HG03460 (cell line): ENCODE data around the gene CLN6.
"Not testable (repeated sequence)": the region's sequence is repeated elsewhere in the genome, so short reads cannot be mapped to it uniquely, and the experiment has no call there.

Experiments used
- ATAC-seq: cut with Tn5 transposase; IDR thresholded peaks from one replicate; pipeline ENCODE4 v1.9.1; 2021; ENCODE audit not compliant: unreplicated experiment

Gene CLN6

DNA sequence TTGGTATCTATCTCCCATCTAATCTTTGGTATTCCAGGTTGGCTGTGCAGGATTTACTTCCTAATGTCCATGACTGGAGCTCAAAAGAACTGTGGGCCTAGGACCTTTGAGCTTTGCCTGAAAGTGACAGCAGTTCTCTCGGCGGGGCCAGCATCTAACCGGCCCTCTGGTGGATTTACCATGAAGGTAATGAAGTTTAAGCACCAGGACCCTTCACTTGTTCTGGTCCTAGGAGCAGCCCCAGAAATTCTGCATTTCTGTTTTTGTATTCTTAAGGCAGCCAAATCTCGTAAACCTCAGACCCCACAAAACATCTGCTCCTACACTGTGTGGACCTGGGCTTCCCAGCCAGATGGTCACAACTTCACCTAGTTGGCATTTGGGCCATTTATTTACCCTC is 37.4 kb downstream of the CLN6 start:
- no peak for ATAC-seq

DNA sequence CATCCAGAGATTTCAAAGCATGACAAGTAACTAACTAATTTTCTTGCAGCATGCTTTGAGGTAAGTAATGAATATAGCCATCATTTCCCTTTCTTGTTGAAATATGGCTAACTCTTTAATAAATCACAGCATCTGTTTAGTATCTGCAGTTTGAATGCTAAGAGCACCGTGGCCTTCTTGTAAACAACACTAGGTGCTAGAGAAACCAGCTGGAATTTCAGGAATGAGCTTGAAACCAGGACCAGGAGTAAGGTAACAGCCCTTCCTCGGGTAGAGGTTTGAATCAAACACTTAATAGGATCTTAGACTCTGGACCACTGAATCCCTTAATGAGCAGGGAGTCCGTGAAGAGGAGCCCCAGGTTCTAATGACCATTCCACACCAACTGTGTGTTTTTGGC is 38.0 kb downstream of the CLN6 start:
- ATAC-seq: no peak

DNA sequence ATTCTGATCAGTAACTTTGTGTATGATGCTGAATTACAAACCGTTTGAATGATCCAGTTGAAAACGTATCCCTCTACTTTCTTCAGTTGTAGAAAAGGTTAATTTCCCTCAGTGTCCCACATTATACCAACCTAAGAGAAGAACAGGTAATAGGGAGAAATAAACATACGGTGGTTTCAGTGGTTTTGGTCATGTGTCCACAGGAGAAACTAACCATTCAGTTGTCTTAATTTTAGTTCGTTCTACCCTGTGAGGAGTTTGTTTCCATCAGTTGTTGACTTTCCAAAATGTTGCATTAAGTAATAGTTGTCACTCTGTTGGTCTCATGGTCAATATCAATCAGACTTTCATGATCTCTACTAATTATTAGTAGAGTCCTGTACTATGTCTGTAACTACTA is 39.5 kb downstream of the CLN6 start:
- no peak for ATAC-seq

DNA sequence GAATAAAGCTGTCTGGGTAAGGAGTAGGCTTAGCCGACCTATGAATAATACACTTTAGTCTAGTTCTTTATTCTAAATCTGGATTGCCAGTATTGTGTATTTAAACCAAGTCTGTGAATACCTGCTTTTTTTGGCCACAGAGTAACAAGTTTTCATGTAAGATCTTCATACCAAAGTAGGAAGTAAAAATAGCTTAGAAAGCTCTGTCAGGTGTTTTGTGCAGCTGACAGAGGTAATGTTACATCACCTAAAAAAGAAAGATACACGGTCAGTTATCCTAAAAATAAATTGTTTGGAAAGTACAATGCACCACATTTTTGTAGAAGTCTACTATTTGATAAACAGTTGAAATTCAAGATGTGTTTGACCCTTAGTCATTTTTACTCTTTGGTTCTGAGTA is 40.9 kb downstream of the CLN6 start:
- no peak for ATAC-seq

DNA sequence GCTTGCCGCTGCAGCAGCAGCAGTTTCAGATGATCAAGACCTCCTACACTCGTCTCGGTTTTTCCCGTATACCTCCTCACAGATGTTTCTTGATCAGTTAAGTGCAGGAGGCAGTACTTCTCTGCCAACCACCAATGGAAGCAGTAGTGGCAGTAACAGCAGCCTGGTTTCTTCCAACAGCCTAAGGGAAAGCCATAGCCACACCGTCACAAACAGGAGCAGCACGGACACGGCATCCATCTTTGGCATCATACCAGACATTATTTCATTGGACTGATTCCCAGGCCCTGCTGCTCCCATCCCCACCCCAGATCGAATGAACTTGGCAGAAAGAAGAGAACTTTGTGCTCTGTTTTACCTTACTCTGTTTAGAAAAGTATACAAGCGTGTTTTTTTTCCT is 42.0 kb downstream of the CLN6 start:
- no peak for ATAC-seq

DNA sequence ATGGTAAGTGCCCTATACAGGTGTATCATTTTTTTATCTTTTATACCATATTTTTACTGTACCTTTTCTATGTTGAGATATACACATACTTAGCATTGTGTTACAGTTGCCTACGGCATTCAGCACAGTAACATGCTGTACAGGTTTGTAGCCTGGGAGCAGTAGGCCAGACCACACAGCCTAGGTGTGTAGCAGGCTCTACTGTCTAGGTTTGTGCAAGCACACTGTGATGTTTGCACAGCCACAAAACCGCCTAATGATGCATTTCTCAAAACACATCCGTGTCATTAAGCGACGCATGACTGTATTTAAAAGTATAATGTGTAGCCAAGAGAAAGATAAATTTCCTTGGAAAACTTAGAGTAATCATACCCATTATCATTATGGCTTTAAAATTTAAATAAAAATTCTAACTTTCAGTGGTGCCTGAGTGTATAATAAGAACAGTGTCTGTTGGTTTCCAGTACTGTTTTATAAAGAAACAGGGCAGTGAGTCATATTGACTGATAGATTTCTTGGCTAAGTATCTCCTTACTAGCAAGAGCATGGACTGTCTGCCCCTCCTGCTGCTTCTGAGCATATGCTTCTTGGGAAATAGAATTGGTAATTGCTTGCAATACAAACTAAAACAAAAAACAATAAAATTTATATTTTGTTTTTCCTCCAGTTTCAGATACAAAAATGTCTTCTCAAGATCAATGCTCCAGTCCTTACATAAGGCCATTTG is 42.7 kb downstream of the CLN6 start:
- no peak for ATAC-seq

DNA sequence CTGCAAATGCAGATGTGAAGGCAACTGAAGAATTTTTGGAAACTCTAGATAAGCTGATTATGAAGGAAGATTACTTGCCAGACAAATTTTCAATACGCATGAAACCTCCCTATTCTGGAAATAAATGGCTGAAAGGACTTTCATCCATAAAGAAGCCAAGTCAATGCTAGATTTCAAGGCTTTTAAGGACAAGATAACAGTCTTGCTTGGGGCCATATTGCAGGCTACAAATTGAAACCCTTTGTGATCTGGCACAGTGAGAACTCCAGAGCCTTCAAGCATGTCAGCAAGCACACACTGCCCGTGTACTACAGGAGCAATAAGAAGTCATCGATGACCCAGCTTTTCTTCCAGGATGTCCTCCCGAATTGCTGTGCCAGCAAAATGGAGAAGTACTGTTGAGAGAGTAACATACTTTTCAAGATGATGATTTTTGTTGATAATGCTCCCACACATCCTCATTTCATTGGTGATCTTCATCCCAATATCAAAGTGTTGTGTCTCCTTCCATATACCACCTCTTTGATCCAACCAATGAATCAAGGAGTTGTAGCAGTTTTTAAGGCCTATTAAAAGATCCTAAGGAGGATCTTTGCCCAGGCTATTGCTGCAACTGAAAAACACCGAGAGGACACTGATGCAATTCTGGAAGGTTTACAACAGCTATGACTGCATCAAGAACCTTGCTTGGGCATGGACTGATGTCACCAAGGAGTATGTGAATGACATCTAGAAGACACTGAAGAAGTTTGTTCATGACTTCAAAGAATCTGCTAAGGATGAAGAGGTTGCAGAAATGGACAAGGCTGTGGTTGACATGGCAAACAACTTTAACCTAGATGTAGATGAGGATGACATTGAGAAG is 44.7 kb downstream of the CLN6 start:
- ATAC-seq: no peak

DNA sequence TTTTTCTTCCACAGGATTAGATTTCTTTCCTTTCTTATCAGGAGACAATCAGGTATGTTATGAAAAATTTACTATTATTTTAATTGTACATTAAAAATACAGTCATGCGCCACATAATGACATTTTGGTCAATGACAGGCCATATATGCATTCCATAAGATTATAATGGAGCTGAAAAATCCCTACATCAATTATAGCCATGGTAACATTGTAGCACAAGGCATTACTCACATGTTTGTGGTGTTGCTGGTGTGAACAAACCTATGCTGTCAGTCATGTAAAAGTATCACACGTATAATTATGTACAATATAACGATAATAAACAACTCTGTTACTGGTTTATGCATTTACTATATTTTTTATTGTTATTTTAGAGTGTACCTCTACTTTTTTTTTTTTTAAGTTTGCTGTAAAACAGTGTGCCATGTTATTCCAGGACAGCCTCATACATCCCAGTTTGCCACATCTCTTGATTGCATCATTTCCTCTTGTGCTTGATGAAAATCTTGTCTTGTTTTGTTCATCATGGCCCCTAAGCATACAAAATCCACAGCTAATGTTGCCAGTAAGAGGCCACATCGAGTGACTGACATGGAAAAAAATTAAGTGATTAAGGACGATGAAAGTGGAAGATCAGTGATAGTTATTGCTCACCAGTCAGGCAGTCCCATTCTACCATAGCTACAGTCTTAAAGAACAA is 45.8 kb downstream of the CLN6 start:
- ATAC-seq: no peak

DNA sequence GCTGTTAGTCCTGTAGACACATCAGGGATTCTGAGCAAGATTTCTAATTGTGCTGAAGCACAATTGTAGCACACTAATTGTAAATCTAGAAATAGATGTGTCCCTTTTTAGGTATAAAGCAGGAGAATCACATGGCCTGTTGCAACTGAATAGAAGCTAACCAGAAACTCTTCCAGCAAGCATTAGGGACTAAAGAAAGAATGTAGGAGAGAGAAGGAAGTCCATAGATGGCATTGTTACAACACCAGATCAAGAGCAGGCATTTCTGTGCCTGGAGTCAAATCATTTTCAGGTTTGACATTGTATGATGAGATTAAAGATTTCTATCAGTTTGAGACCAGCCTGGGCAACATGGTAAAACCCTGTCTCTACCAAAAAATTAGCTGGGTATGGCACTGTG is 51.8 kb downstream of the CLN6 start:
- ATAC-seq: no peak

DNA sequence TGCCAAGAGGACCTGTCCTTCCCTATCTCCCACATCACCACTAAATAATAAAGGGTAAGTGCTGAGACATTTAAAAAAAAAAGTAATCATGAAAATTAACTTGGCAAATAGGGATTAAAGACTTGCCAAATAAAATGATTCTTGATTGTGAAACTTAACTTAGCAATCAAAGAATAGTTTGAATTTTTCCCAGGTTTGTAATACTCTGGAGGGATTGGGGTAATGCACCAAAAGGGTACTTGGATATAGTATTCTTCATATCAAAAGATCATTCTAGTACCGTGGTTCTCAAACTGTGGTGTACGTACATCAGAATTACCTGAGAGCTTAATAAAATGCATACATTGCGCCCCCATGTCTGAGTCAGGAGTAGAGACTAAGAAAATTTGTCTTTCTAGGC is 52.9 kb downstream of the CLN6 start:
- ATAC-seq: no peak

DNA sequence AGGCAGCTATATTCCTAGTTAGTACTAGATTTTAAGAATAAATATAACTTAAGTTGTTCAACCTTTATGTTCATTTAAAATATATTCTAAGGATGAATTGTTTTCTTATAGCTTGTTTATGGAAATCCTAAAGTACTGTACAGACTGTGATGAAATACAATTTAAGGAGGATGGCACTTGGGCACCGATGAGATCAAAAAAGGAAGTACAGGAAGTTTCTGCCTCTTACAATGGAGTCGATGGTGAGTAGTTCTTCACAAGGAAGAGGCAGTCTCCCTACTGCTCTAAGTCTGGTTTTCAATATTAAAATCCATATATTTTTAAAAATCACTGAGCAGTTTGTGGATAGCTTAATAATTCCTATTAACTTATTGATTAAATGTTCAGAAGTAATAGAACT is 54.0 kb downstream of the CLN6 start:
- no peak for ATAC-seq

DNA sequence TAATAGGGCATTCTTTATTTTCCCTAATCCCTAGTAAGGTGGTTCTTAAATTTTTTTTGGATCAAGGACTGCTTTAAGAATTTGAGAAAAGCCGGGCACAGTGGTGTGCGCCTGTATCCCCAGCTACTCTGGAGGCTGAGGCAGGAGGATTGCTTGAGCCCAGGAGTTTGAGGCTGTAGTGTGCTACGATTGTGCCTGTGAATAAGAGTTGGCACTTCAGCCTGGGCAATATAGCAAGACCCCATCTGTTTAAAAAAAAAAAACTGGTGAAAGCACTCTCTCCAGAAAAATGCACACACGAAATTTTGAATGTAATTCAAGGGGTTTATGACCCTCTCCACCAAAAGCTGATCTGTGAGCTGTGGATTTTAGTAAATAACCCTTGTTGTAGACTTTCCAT is 56.4 kb downstream of the CLN6 start:
- ATAC-seq: no peak

DNA sequence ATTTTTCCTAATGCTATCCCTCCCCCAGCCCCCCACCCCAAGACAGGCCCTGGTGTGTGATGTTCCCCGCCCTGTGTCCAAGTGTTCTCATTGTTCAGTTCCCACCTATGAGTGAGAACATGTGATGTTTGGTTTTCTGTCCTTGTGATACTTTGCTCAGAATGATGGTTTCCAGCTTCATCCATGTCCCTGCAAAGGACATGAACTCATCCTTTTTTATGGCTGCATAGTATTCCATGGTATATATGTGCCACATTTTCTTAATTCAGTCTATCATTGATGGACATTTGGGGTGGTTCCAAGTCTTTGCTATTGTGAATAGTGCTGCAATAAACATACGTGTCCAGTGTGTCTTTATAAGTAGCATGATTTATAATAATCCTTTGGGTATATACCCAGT is 57.5 kb downstream of the CLN6 start:
- ATAC-seq: not testable (repeated sequence)

DNA sequence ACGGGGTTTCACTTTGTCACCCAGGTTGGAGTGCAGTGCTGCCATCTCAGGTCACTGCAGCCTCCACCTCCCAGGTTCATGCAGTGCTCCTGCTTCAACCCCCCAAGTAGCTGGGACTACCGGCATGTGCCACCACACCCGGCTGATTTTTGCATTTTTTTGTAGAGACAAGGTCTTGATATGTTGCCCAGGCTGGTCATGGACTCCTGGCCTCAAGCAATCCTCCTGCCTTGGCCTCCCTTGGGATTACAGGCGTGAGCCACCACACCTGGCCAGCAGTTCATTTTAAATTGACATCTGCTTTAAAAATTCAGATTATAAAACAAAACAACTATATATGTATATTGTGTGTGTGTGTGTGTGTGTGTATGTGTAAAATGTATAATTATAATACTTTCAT is 62.7 kb downstream of the CLN6 start:
- no peak for ATAC-seq

DNA sequence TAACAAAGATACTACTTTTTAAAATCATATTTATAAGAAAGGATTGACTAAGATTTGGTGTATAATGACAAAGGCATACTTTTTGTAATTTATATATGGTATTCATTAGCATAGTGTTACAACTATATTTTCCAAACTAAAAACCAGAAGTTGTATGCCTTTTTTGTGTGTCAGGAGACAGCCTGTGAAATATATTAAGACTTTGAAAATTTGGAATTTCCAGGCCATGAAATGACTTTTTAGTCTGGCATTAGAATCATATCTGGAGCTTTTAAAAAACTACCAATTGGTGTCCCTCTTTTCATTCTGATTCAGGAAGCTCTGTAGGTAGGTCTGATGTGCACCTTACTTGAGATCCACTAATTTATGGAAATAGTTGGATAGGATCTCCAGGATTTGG is 66.3 kb downstream of the CLN6 start:
- ATAC-seq: no peak

DNA sequence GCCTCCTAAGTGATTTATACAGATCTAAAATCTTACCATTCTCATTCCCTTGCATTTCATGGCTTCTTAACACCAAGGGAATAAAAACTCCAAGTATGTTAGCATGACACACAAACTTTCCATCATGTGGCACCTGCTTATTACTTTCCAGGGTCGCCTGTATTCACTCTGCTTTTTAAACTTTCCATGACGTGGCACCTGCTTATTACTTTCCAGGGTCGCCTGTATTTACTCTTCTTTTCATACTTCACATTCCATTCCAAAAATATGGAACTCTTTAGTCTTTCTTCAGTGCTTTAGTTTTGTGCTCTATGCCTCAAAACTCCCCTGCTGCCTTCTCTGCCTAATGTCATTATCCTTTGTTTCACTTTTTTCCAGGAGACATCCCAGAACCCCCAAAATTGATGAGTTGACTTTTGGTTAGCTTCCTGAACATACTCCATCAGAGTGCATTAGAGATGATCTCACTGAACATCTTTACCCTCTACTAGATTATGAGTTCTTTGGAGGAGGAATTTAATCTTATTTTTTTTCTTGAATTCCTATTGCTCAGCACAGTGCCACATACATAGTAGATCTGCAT is 71.4 kb downstream of the CLN6 start:
- no peak for ATAC-seq

DNA sequence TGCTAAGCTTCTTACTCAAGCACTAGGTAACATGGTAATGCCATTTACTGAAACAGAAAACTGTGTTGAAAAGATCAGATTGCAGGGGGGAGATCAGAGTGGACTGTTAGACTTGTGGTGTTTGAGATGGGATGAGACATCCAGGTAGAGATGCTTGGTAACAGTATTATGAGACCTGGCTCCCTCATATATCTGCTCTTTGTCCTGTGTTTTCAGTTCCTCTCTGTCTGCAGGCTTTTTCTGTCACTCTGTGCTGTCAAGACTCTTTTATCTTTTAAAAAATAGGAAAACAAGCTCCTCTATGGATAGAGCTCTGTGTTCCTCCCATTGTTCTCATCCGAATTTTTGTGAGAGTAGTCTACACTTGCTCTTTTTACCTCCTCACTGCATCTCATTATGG is 72.5 kb downstream of the CLN6 start:
- no peak for ATAC-seq
